ENCODE data around the gene TIMM22.

Gene TIMM22

DNA sequence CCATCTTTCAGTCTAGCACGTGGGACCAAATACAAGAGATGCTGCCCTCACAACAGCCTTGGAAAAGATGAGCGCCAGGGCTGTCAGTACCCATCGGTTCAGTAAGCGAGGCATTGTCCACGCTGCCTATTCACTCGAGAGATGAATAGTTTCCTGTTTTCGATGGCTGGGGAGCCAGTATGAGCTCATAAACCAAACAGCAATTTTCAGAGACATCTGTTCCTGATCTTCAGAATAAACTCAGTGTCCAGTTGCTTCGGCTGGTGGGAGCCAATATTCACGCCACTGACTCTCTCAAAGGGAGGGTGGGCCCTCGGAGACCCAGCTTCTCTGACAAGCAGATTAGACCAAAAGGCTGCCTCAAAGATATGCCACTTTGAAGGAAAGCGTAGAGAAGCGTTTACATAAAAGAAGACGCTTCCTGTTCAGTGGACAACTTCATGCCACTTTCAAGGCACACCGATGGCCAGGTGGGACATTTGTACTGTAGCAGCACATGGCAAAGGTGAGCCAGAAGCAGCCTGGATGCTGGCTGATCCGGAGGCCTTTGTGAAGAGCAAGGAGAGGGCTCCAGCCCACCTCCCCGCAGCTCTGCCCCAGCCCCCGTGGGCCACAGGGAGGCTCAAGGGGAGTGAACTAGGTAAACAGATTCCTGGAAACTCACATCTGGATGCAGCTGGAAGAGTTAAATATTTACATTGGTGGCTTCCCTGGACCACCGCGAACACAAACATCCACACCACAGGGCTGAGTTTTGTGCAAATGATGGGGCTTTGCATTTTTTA, 6.0 kb downstream of the TIMM22 start:
- DNase-seq, result no peak

DNA sequence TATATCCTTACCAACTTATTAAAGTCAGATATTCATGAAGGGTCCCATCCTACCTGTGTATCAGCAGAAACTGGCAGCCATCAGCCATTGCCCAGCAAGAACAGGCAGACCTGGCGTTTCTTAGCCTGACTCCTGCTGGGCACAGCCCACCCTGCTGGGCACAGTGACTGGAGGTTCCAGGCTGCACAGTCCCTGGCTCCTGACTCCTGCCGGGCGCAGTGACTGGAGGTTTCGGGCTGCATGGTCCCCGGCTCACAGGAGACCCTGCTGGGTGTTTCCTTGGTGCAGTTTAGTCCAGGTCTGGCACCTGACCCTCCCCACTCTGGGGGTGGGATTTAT, 6.7 kb downstream of the TIMM22 start:
- no peak for DNase-seq

DNA sequence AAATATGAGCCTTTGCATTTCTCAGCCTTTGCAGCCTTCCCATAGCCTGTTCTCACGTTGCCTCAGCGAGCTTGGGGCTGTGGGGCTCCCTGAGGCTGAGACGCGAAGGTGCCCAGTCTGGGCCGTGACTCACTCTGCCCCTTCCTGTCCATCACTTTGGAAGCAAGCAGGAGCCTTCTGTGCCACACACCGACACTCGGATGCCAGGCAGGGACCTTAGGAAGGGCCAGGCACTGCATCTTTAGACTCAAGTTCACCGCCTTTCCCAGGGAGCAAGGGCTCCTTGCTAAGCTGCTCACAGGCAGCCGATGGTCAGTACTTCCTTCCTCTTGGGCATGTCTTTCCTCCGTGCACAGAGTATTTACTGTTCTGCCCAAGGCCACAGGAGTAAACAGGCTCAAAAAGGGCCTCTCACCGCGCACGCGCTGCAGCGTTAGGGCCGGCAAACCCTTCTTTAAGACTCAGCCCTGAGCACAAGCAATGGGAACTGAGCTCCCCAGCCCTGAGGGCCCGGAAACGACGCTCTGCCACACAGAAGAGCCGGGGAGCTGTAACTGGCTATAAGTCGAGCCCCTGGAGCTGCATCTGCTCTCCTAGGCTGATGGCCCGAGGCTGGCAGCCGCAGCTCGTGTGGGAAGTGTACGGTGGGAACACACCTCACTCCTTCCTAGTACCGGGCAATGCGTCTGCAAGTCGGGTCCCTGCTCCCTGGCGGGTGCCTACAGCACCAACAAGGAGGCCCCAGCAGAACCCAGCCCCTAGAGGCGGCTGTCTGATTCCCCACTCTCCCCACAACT, 7.2 kb downstream of the TIMM22 start:
- DNase-seq, result no peak

DNA sequence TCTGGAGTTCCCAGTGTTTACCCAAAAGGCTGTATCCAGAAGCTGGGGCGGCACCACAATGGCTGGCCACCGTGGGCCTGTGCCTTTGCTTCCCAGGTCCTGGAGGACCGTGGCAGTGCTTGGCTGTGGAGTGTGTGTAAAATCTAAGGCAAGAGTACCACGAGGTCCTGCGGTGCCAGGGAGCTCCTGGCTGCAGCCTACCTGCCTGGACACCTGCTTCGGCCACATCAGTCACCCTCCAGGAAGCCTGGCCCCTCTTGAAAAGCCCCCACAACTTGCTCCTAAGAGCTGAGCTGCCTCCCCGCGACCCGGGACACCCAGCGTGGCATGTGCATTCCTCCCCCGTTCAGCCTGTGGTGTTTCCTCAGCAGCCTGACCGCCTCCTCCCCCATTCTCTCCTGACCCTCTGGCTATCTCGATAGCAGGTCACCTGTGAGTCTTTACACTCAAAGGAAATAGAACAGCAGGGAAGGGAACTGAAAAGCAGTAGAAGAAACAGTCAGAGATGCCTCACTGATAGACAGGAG, 7.9 kb downstream of the TIMM22 start:
- no peak for DNase-seq

DNA sequence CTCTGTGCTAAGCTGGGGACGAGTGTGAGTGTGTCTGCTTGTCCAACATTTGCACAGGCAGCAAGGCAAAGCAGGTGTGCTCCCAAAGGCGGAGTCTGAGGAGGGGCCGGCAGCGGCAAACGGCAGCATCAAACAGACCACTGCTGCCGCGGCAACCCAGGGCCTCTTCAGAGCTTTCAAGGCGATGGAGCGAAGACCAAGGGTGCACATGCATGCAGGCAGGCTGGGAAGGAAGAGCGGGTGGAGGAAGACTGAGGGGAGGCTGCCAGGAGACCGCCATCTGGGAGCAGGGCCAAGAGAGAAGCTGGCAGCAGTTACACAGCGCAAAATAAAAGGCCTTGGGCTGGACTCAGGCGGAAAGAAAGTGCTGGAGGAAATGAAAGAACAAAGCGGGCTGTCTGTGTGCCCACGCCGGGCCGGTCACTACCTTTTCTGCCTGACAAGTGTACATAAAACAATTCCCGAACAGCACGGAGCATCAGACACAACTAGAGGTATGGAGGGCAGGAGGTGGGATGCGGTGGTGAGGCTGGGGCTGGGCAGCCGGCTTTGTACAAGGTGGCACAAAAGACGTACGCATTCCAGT, 8.5 kb downstream of the TIMM22 start:
- DNase-seq, result no peak

DNA sequence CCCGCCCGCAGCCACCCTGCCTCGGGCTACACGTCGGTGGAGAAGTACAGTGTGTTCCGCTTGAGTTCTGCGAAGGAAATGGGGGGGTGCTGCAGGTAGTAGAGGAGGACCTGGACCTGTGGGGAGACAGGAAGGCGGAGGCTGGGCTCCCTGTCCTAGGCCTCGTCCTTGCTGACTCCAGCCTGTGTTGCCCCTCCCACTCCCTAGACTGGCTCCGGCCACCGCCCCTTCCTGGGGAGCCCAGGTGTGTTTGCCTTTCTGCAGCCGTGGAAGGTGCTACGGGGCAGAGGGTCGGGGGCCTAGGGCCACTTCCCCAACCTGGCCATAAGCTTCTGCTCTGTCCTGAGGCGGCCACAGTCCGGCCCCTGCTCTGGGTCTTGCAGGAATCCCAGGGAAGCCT, 9.1 kb downstream of the TIMM22 start:
- DNase-seq, result no peak

DNA sequence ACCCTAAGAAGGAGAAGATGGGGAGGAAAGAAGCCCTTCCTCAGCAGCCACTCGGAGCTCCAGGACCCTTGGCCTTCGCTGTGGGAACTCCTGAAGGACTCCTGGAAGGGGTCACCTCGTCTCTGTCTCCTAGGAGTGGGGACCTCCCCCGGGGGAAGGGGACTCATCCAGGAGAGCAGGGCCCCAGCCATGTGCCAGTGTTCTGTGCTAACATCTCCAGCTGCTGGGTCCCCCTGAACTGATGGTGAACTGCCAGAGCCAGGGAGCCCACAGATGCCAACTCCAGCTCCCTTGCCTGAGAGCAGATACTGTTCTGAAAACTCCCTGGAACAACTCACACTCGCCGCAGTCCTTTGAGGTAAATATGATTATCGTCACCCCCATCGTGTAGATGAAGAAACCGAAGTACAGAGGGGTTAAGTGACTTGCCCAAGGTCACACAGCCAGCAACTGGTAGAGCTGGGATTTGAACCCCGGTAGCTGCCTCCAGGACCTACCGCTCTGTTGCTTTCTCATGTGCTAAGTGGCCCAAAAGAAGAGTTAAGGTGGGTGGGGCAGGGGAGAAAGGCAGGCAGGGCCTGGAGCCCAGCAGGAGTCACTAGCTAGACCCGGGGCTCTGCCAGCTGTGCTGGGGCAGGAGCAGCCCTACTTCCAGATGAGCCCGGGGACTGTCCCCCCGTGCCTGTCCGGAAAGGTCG, 10.5 kb downstream of the TIMM22 start:
- no peak for DNase-seq

DNA sequence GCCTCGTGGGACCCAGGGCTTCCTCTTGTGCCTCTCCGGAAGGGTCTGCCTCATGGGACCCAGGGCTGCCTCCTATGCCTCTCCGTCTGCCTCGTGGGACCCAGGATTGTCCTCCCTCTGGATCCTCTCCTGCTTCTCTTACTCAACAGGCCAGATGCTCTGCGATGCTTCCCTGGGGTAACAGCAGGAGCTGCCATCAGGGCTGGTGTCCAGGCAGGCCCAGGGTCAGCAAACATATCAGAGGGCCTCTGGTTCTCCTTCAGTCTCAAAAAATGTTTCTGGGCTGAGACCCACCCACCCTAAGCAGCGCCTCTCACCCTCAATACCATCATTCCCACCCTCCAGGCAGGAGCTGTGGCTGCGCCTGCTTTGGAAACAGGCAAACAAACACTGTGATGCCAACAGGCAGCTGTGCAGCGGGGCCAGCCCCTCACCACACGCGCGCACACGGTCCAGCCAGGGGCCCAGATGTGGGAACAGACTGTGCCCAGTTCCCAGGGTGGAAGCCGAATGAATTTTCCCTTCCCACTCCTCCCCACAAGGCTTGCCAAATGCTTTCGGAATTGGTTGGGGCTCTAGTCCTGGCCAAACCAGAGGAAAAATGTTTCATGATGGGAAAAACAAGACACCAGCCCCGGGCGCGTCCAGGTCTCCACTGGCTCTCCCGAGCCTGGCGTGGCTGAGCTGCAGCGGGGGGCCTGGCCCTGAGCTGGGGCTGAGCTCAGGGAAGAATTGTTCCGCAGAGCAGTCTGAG, 11.3 kb downstream of the TIMM22 start:
- DNase-seq, result no peak

DNA sequence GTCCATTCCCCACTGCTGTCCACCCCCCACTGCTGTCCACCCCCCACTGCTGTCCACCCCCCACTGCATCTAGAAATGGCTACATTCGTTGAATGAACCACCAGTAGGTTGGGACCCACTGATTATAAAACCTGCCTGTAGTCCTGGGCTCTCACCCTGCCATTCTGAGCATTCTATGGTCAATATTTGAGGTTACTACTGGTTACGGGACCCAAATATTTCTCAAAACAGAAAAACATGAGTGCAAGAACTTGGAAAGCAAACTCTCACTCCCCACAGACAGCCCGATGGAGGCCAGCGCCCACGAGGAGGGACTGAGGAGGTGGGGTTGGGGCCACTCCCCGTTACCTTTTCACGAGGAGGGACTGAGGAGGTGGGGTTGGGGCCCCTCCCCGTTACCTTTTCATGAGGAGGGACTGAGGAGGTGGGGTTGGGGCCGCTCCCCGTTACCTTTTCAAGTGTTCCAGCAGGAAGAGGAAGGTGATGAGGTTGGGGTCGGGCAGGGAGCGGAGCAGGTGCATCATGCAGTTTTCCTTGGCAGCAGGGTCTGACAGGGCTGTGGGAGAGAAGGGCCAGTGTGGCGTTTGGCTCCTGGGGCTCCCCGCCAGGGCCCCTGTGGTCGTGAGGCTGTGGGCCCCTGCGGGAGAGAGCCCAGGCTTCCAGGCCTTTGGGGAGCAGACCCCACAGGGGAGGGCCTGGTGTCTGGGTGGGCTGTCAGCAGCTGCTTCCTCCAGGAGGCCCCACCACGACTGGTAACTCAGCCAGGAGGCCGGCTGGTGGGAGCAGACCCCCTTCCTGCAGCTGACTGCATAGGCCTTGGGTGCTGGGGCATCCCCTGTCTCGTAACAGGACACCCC, 12.5 kb downstream of the TIMM22 start:
- DNase-seq, result no peak

DNA sequence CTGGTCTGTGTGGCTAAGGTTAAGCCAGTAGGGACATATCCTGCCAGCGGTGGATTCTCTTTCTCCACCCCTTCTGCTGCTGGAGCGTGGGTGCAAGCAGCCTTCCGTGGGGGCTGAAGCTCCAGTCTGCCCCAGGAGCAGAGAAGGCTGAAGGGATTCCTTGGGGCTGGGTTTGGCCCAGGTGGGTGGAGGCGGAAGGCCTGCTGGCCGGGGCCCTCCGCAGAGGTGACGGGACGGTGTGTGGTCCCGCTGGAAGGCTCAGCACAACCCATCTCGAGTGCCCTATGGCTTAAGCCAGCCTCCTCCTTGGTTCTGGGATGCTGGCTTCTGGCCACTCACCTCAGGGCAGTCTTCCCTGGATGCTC, 13.1 kb downstream of the TIMM22 start:
- DNase-seq, result no peak

DNA sequence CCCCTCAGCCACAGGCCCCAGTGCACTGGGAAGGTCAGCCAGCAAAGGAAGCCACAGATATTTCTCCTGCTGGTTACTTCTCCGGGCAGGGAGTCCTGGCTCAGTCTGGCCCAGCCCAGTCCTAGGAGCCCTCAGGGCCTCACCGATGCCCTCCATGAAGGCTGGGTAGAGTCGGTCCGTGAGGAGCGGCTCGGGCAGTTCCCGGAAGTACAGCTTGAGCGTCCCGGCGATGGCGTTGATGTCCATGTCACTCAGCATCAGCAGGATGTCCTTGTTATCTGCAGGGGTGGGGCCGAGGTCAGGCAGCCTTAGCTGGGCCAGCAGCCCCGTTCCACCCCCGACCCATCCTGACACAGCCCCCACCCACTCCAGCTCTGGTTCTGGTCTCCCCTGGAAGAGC, 13.7 kb downstream of the TIMM22 start:
- no peak for DNase-seq

DNA sequence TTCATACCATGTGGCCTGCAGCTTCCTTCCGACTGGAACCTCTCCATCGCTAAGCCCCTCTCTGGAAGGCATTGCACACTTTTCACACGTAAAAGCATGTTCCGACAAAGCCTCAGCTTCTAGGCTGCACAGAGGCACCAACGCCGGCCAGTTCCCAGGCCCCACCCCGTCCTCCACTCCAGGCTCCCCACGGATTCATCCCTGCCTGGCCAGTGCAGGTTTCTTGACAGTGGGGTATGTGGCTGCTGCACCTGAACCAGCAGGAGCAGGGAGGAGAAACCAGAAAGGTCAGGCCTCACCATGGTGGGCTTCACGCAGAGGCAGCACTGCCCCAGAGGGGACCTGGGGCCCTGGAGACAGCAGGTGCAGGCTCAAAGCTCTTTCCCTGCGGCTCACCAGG, 14.2 kb downstream of the TIMM22 start:
- DNase-seq, result no peak

DNA sequence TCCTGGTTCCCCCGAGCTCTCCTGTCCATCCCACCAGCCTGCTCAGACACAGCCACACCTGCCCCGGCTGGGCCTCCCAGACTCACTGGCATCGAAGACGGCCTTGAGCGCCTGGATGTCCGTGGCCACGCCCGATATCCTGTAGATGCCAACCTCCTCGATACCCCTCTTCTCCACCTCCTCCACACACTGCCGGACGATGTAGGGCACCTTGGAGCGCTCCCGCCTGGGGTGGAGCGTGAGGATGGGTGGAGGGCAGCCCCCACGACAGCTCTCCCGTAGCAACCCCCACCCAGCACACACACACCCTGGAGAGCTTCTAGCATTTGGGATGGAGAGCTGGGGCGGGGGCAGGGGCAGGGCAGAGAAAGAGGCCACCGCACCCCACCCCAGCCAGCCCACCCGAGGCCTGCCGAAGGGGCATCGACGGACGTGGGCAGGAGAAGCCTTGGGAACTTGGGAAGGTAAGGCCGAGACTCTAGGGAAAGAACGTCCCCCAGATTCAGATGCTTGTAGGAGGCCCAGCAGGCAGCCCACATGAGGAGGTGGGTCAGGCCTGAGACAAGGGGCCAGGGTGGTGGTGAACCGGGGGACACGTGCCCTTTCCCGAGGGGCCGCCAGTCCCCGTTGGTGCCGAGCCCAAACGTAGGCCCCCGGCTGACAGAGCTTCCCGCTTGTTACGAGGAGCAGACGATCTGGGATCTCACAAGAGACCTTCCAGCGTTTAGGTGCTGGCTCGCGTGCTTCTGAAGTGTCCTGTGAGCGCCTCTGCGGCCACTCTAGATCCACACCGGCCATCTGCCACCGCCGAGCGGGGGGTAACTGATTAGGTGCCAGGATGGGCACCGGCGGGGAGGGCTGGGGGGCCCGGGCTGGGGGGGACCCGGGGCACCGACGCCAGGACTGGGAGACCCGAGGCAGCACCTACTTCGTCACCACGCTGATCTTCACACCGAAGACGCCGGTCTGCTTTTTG, 15.1 kb downstream of the TIMM22 start:
- no peak for DNase-seq

DNA sequence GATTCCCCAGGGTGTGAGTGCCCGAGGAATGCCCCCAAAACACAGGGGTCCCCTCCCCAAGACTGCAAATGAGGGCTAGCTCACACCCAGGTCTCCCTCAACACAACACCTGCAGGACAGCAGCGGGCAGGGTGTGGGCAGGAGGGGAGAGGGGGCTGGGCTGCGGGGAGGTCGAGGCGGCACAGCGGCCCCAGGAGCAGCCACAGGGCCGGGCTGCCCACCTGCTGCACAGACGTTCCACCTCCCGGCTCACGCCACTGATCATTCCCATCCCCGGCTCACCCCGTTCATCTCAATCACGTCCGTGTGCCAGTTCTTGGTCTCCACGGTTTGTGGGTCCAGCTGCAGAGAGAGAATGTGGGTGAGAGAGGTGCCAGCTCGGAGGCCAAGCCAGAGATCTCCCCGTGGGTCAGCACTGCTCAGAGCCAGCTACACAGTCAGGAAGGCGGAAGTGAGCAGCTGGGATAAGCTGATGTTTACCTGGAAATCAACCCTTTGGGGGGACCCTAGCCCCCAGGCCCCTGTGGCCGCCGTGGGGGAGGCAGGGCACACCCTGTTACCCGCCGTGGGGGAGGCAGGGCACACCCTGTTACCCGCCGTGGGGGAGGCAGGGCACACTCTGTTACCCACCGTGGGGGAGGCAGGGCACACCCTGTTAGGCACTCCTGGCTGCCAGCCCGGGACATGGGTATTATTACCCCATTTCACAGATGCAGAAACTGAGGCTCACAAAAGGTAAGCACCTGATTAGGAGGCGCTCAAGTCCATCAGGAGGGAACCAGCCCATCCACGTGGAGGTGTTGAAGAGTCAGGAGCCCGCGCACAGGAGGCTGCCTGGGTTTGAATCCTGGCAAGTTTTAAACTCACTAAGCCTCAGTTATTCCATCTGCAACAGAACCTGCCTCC, 16.1 kb downstream of the TIMM22 start:
- DNase-seq, result no peak

DNA sequence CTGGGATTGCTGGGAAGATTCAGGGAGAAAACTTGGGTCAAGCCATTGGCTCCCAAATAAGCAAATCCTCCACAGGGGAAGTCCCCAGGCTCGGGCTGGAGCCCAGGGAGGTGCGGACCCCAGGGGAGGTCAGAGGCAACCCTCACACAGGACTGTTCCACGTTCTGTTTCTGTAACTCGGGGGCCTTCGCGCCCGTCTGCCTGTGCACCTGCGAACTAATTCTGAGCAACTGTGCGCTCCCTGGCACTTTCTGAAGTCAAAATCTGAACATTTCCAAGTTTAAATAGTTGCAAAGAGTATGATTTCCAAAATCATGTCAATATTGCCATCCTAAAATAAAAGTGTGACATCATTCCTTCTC, 16.8 kb downstream of the TIMM22 start:
- no peak for DNase-seq

DNA sequence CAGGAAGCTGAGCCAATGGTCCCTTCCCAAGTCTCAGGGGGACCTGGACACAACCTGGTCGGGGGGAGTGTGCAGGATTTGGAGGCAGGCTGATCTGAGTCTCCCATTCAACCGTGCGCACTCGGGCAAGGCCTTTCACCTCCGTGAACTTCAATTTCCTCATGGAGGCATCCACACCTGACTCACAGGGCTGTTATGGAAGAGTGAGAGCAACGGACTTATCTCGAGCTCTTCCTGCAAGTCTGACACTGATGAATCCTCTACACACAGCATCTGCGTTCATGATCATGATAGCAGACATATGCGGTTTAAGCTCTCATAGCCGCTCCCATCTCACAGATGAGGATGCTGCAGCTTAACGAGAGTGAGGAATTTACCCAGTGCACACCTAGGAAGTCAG, 21.6 kb downstream of the TIMM22 start:
- DNase-seq, result no peak

DNA sequence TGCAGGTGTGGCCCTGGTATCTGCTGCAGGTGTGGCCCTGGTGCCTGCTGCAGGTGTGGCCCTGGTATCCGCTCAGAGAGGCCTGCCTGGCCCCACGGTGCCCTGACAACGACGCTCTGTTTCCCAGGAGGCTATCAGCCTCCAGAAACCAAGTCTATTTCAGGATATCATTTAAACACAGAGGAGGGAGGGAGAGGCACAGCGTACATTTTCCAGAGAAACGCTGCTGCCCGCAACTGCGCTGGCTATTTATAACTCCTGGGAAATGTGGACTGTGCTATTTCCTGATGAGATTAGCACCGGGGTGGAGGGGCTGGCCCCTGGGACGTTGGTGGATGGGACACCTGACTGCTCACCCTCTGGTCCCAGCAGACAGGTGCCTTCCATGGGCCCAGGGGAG, 22.5 kb downstream of the TIMM22 start:
- DNase-seq, result no peak

DNA sequence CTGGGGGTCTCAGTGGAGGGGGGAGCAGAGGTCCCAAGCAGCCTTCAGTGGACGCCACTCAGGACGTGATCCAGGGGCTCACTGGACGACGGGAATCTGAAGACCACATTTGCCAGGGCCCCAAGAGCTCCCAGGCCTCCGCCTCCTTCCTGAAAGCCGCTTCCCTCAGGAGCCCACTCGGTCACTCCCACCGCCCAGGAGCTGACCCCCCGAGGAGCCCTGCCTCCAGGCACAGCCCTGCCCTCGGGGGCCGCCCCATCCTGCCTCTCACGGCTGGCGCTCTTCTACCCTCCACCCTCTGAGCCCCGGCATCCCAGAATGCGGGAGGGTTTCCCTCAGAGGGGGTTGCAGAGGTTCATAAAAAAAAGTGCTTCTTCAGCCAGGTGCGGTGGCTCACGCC, 24.2 kb downstream of the TIMM22 start:
- DNase-seq, result no peak

DNA sequence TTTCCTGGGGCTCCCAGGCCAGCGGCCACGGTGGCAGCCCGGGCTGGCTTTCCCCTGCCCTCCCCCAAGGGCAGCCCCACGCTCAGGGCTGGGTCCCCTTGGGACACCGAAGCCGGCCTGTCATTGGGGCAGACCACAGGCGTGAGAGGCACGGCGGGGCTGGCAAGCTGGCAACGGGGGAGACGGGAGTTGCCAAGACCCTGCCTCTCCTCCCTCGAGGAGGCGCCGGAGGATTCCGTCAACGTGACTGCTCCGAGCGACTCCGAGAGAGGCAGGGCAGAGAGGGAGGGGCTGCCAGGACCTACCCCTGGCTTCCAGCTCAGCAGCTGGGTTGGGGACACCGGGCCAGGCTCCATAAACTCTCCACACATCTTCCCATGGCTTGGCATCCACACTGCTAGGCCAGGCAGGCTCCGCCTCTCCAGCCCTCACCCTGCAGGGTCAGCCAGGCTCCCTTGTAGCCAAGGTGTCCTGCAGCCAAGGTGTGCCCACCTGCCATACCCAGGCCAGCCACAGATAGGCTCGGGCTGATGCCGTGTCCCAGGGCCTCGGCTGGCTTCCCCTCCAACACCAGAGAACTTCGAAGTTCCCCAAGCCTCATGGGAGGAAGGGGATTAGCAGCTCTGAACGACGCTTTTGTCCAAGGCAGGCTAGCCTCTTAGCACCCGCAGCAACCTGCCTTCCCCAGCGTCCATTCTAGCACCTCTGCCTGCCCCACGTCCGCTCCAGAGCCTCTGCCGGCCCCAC, 25.5 kb downstream of the TIMM22 start:
- DNase-seq, result no peak
